ENCODE results near the gene PRLH. TPM values are rescaled to one million over a fixed set of nuclear protein-coding genes. Genes with fewer than 3 reads are reported as not detected.

Gene PRLH
- total and polyA plus RNA-seq, 2 of the 13 experiments (the other 11 are each of a cell fraction or from before 2014, with no cell fraction given): not detected

GRCh38 chr2:237549643-237550415 lies 16.5 kb upstream of the PRLH start (continued):
- no peak for TF ChIP-seq ZNF7 (CRISPR knock-in tag; IDR thresholded peaks at IDR 0.05)
- no peak for TF ChIP-seq TEAD2 (CRISPR knock-in tag; IDR thresholded peaks at IDR 0.05)
- no peak for TF ChIP-seq PAX8 (CRISPR knock-in tag; IDR thresholded peaks at IDR 0.05; ENCODE audit: borderline replicate concordance)
- no peak for TF ChIP-seq ZBTB46 (CRISPR knock-in tag; IDR thresholded peaks at IDR 0.05; ENCODE audit: borderline replicate concordance)
- no peak for TF ChIP-seq THAP8 (CRISPR knock-in tag; IDR thresholded peaks at IDR 0.05; ENCODE audit: borderline replicate concordance)
- no peak for TF ChIP-seq ZNF337 (CRISPR knock-in tag; IDR thresholded peaks at IDR 0.05; ENCODE audit: borderline replicate concordance, low read depth)
- TF ChIP-seq SNRNP70 (IDR thresholded peaks at IDR 0.05; ENCODE audit: low read depth, low read length): no peak
- no peak for TF ChIP-seq JUND (CRISPR knock-in tag; IDR thresholded peaks at IDR 0.05)
- TF ChIP-seq ZNF607 (CRISPR knock-in tag; IDR thresholded peaks at IDR 0.05; ENCODE audit: borderline replicate concordance): 0 out of 2 replicates have a peak, but pooled peaks have one; percentile 47
- no peak for TF ChIP-seq MED8 (CRISPR knock-in tag; IDR thresholded peaks at IDR 0.05; ENCODE audit: insufficient replicate concordance)
- no peak for TF ChIP-seq PPARG (CRISPR knock-in tag; conservative IDR thresholded peaks at IDR 0.05)
- peak; percentile 49; the same call in 1 of the 2 replicates for TF ChIP-seq PITX1 (CRISPR knock-in tag; IDR thresholded peaks at IDR 0.05)
- TF ChIP-seq SMAD3 (CRISPR knock-in tag; IDR thresholded peaks at IDR 0.05): no peak
- no peak for TF ChIP-seq ATF5 (CRISPR knock-in tag; IDR thresholded peaks at IDR 0.05; ENCODE audit: low read depth)
- no peak for TF ChIP-seq GPN1 (CRISPR knock-in tag; IDR thresholded peaks at IDR 0.05; ENCODE audit: borderline replicate concordance)
- no peak for TF ChIP-seq MED13 (CRISPR knock-in tag; IDR thresholded peaks at IDR 0.05)
- TF ChIP-seq ZBTB38 (CRISPR knock-in tag; IDR thresholded peaks at IDR 0.05): no peak
- 0 out of 2 replicates have a peak, but pooled peaks have one; percentile 8 for TF ChIP-seq ZNF280B (CRISPR knock-in tag; IDR thresholded peaks at IDR 0.05; ENCODE audit: borderline replicate concordance)
- TF ChIP-seq, protein P1, sequence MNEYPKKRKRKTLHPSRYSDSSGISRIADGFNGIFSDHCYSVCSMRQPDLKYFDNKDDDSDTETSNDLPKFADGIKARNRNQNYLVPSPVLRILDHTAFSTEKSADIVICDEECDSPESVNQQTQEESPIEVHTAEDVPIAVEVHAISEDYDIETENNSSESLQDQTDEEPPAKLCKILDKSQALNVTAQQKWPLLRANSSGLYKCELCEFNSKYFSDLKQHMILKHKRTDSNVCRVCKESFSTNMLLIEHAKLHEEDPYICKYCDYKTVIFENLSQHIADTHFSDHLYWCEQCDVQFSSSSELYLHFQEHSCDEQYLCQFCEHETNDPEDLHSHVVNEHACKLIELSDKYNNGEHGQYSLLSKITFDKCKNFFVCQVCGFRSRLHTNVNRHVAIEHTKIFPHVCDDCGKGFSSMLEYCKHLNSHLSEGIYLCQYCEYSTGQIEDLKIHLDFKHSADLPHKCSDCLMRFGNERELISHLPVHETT (CRISPR knock-in tag; conservative IDR thresholded peaks at IDR 0.05): no peak
- TF ChIP-seq, protein P2, sequence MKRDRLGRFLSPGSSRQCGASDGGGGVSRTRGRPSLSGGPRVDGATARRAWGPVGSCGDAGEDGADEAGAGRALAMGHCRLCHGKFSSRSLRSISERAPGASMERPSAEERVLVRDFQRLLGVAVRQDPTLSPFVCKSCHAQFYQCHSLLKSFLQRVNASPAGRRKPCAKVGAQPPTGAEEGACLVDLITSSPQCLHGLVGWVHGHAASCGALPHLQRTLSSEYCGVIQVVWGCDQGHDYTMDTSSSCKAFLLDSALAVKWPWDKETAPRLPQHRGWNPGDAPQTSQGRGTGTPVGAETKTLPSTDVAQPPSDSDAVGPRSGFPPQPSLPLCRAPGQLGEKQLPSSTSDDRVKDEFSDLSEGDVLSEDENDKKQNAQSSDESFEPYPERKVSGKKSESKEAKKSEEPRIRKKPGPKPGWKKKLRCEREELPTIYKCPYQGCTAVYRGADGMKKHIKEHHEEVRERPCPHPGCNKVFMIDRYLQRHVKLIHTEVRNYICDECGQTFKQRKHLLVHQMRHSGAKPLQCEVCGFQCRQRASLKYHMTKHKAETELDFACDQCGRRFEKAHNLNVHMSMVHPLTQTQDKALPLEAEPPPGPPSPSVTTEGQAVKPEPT (CRISPR knock-in tag; IDR thresholded peaks at IDR 0.05; ENCODE audit: low read depth): no peak
- TF ChIP-seq WIZ (CRISPR knock-in tag; IDR thresholded peaks at IDR 0.05): peak; percentile 57; the same call in 1 of the 2 replicates
- no peak for TF ChIP-seq MYNN (CRISPR knock-in tag; IDR thresholded peaks at IDR 0.05; ENCODE audit: low read depth)
